H1 (cell line): Measurements from ENCODE around the gene RRP7A. TPM values are rescaled to one million over a fixed set of nuclear protein-coding genes. Genes with fewer than 3 reads are reported as not detected.

Experiments used
- BACH1 ChIP-seq: IDR thresholded peaks from 2 replicates; pipeline ENCODE4 v1.6.1; 2012; ENCODE audit warnings: low read length, improper control_type of control experiment
- POU5F1 ChIP-seq: IDR thresholded peaks from 2 replicates; pipeline ENCODE4 v1.6.1; 2011; ENCODE audit warnings: low read depth, mild to moderate bottlenecking, low read length, moderate library complexity
- SRF ChIP-seq: IDR thresholded peaks from 2 replicates; pipeline ENCODE4 v1.6.1; 2011; ENCODE audit warnings: mild to moderate bottlenecking, low read depth, low read length, moderate library complexity
- polyA plus RNA-seq, 7 experiments: library from polyadenylated mRNA; depleted of rRNA in 3 of 7; stranded (reverse) in 5 of 7; unstranded in 2 of 7; fragments of >200 nt in 5 of 7; fragments of 200-250 nt in 2 of 7; gene quantifications; 1 replicate in 5 of 7; 2 replicates in 1 of 7; 4 replicates in 1 of 7; pipeline versions ENCODE4 v1.2.1 to v1.2.3, GENCODE V29; 2011 to 2013; ENCODE audit warnings: missing spikeins in 2 of 7, mixed read lengths in 2 of 7
- total RNA-seq: library from RNA; stranded (reverse); fragmentation: NEBNext Ultra II Directional; extraction: Animal tissue kit (Norgen Biotek cat#: 25700); gene quantifications from 2 replicates; pipeline ENCODE4 v1.2.1, GENCODE V29; 2021
- TF ChIP-seq, protein P1 (sequence below): fragments of 300-600 bp; sonication (generic); IDR thresholded peaks from 2 replicates; pipeline ENCODE4 v1.7.1; 2012; ENCODE audit warnings: low read length, moderate library complexity, mild to moderate bottlenecking, inconsistent platforms; ENCODE audit not compliant: insufficient replicate concordance

Gene RRP7A
- total and polyA plus RNA-seq, 2 of the 8 experiments (the other 6 are each of a cell fraction or from before 2014, with no cell fraction given) = 18.4 to 49.0 TPM

DNA sequence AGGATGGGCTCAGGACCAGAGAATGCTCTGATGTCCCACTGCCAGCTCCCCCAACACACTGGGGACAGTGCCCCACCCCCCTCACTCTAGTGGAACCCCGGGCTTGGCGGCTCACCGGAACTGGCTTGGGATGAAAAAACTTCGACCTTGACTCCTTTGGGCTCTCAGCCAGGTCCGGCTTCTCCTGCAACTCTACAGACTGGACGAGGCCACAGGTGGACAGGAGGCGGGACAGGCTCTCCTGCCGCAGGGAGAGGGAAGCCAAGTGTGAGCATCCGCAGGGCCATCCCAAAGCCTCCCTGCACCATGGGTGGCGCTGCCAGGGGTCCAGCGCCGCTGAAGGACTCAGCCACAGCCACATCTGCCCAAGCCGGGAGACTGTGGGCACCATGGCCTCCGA lies 3.7 kb downstream of the RRP7A start (continued):
- TF ChIP-seq, protein P1, sequence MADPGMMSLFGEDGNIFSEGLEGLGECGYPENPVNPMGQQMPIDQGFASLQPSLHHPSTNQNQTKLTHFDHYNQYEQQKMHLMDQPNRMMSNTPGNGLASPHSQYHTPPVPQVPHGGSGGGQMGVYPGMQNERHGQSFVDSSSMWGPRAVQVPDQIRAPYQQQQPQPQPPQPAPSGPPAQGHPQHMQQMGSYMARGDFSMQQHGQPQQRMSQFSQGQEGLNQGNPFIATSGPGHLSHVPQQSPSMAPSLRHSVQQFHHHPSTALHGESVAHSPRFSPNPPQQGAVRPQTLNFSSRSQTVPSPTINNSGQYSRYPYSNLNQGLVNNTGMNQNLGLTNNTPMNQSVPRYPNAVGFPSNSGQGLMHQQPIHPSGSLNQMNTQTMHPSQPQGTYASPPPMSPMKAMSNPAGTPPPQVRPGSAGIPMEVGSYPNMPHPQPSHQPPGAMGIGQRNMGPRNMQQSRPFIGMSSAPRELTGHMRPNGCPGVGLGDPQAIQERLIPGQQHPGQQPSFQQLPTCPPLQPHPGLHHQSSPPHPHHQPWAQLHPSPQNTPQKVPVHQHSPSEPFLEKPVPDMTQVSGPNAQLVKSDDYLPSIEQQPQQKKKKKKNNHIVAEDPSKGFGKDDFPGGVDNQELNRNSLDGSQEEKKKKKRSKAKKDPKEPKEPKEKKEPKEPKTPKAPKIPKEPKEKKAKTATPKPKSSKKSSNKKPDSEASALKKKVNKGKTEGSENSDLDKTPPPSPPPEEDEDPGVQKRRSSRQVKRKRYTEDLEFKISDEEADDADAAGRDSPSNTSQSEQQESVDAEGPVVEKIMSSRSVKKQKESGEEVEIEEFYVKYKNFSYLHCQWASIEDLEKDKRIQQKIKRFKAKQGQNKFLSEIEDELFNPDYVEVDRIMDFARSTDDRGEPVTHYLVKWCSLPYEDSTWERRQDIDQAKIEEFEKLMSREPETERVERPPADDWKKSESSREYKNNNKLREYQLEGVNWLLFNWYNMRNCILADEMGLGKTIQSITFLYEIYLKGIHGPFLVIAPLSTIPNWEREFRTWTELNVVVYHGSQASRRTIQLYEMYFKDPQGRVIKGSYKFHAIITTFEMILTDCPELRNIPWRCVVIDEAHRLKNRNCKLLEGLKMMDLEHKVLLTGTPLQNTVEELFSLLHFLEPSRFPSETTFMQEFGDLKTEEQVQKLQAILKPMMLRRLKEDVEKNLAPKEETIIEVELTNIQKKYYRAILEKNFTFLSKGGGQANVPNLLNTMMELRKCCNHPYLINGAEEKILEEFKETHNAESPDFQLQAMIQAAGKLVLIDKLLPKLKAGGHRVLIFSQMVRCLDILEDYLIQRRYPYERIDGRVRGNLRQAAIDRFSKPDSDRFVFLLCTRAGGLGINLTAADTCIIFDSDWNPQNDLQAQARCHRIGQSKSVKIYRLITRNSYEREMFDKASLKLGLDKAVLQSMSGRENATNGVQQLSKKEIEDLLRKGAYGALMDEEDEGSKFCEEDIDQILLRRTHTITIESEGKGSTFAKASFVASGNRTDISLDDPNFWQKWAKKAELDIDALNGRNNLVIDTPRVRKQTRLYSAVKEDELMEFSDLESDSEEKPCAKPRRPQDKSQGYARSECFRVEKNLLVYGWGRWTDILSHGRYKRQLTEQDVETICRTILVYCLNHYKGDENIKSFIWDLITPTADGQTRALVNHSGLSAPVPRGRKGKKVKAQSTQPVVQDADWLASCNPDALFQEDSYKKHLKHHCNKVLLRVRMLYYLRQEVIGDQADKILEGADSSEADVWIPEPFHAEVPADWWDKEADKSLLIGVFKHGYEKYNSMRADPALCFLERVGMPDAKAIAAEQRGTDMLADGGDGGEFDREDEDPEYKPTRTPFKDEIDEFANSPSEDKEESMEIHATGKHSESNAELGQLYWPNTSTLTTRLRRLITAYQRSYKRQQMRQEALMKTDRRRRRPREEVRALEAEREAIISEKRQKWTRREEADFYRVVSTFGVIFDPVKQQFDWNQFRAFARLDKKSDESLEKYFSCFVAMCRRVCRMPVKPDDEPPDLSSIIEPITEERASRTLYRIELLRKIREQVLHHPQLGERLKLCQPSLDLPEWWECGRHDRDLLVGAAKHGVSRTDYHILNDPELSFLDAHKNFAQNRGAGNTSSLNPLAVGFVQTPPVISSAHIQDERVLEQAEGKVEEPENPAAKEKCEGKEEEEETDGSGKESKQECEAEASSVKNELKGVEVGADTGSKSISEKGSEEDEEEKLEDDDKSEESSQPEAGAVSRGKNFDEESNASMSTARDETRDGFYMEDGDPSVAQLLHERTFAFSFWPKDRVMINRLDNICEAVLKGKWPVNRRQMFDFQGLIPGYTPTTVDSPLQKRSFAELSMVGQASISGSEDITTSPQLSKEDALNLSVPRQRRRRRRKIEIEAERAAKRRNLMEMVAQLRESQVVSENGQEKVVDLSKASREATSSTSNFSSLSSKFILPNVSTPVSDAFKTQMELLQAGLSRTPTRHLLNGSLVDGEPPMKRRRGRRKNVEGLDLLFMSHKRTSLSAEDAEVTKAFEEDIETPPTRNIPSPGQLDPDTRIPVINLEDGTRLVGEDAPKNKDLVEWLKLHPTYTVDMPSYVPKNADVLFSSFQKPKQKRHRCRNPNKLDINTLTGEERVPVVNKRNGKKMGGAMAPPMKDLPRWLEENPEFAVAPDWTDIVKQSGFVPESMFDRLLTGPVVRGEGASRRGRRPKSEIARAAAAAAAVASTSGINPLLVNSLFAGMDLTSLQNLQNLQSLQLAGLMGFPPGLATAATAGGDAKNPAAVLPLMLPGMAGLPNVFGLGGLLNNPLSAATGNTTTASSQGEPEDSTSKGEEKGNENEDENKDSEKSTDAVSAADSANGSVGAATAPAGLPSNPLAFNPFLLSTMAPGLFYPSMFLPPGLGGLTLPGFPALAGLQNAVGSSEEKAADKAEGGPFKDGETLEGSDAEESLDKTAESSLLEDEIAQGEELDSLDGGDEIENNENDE = no peak
- no peak for TF ChIP-seq SRF
- no peak for TF ChIP-seq BACH1
- no peak for TF ChIP-seq POU5F1
